ENCODE data around the gene ALPP.
"Not testable (repeated sequence)": the region's sequence is repeated elsewhere in the genome, so short reads cannot be mapped to it uniquely, and the experiment has no call there.

Gene ALPP

GRCh38 chr2:232336981-232337720 is 41.4 kb upstream of the ALPP start:
- H3K27ac ChIP-seq: no peak overlapping the region
- peaks cover 0 to 8% (median 7%) of the 10 kb centered on the region in 3 donors for H3K9me3 ChIP-seq
- H3K4me3 ChIP-seq: no peak overlapping the region
- no peaks in the 10 kb centered on the region for H3K4me1 ChIP-seq
- H3K36me3 ChIP-seq: peaks cover 0 to 41% (median 31%) of the 10 kb centered on the region in 3 donors
- no peaks in the 10 kb centered on the region for H3K27me3 ChIP-seq
- DNase-seq: peak; percentile 10 to 37
- TF ChIP-seq CTCF (IDR thresholded peaks at IDR 0.05): no peak
- intact Hi-C loops (cut with DNase I; ENCODE audit: low total_unique reads): no loop called here

- H3K27ac ChIP-seq; intact Hi-C loops (cut with DNase I; ENCODE audit: low total_unique reads); H3K27me3 ChIP-seq; H3K4me3 ChIP-seq; H3K4me1 ChIP-seq: not testable (repeated sequence)
- peak; percentile 2 to 48 for DNase-seq
- peaks cover 0 to 41% (median 31%) of the 10 kb centered on the region in 3 donors for H3K36me3 ChIP-seq
- peaks cover 0 to 18% (median 16%) of the 10 kb centered on the region in 3 donors for H3K9me3 ChIP-seq
Measured at GRCh38 chr2:232338094-232338758, 40.3 kb upstream of the ALPP start.

- DNase-seq: no peak
- Histone ChIP-seq H3K4me1 (no peaks in the 10 kb centered on the region), H3K27ac (no peak overlapping the region), H3K27me3 (no peaks in the 10 kb centered on the region), H3K4me3 (no peak overlapping the region), H3K36me3 (peaks cover 0 to 36% (median 26%) of the 10 kb centered on the region in 3 donors), H3K9me3 (peaks cover 0 to 23% (median 17%) of the 10 kb centered on the region in 3 donors)
- intact Hi-C loops (cut with DNase I; ENCODE audit: low total_unique reads): no loop called here
- TF ChIP-seq CTCF (IDR thresholded peaks at IDR 0.05): no peak
Measured at GRCh38 chr2:232338759-232339106, 39.8 kb upstream of the ALPP start.

GRCh38 chr2:232339121-232340081 is 39.1 kb upstream of the ALPP start:
- no peaks in the 10 kb centered on the region for H3K27me3 ChIP-seq
- no peak for TF ChIP-seq CTCF (IDR thresholded peaks at IDR 0.05)
- peaks cover 0 to 26% (median 17%) of the 10 kb centered on the region in 3 donors for H3K9me3 ChIP-seq
- no peak overlapping the region for H3K4me3 ChIP-seq
- DNase-seq: peak in 1 of 2 donors; percentile 57
- peaks cover 0 to 29% (median 19%) of the 10 kb centered on the region in 3 donors for H3K36me3 ChIP-seq
- no peak overlapping the region for H3K27ac ChIP-seq
- intact Hi-C loops (cut with DNase I; ENCODE audit: low total_unique reads): no loop called here
- H3K4me1 ChIP-seq: no peaks in the 10 kb centered on the region

- peaks cover 0 to 30% (median 17%) of the 10 kb centered on the region in 3 donors for H3K9me3 ChIP-seq
- peak in 1 of 2 donors; percentile 52 for DNase-seq
- H3K4me3 ChIP-seq: no peak overlapping the region
- H3K36me3 ChIP-seq: peaks cover 0 to 23% (median 18%) of the 10 kb centered on the region in 3 donors
- intact Hi-C loops (cut with DNase I; ENCODE audit: low total_unique reads): no loop called here
- no peaks in the 10 kb centered on the region for H3K4me1 ChIP-seq
- no peak overlapping the region for H3K27ac ChIP-seq
- no peaks in the 10 kb centered on the region for H3K27me3 ChIP-seq
- TF ChIP-seq CTCF (IDR thresholded peaks at IDR 0.05): no peak
Measured at GRCh38 chr2:232340171-232340935, 38.2 kb upstream of the ALPP start.

Data from tibial artery (tissue), 4 donors.